NCI-H1694 treated with DMSO at 0.1 percent for 48 hours (cell line): ENCODE data around the gene GNB3.

Source experiments
- DNase-seq: peaks from one replicate; lab custom pipeline; 2025; lab: John Stamatoyannopoulos, UW

Gene GNB3

GRCh38 chr12:6840761-6841515, at the start of gene GNB3:
Gene GNB3 (plus strand): TSS chr12:6840925. CDS start chr12:6841288, 363 bp downstream.
- no peak for DNase-seq

GRCh38 chr12:6791931-6792520, 48.7 kb upstream of the GNB3 start:
- no peak for DNase-seq

- DNase-seq: peak; percentile 26
Observed at GRCh38 chr12:6792522-6793201, 48.1 kb upstream of the GNB3 start.

GRCh38 chr12:6795088-6795487, 45.6 kb upstream of the GNB3 start:
- DNase-seq: no peak

- no peak for DNase-seq
Observed at GRCh38 chr12:6796576-6796975, 44.1 kb upstream of the GNB3 start.

GRCh38 chr12:6799147-6799546, 41.6 kb upstream of the GNB3 start:
- DNase-seq: no peak

- no peak for DNase-seq
Observed at GRCh38 chr12:6807170-6807569, 33.6 kb upstream of the GNB3 start.

GRCh38 chr12:6809056-6809455, 31.7 kb upstream of the GNB3 start:
- DNase-seq: no peak

- no peak for DNase-seq
Observed at GRCh38 chr12:6810758-6811157, 30.0 kb upstream of the GNB3 start.

- no peak for DNase-seq
Observed at GRCh38 chr12:6813363-6813762, 27.4 kb upstream of the GNB3 start.

GRCh38 chr12:6816598-6816997, 24.1 kb upstream of the GNB3 start:
- no peak for DNase-seq

- DNase-seq: no peak
Observed at GRCh38 chr12:6817098-6817497, 23.6 kb upstream of the GNB3 start.

- DNase-seq: no peak
Observed at GRCh38 chr12:6817662-6818157, 23.0 kb upstream of the GNB3 start.

- DNase-seq: no peak
Observed at GRCh38 chr12:6818222-6818621, 22.5 kb upstream of the GNB3 start.

GRCh38 chr12:6818645-6819044, 22.1 kb upstream of the GNB3 start:
- no peak for DNase-seq

- no peak for DNase-seq
Observed at GRCh38 chr12:6819106-6820030, 21.4 kb upstream of the GNB3 start.

GRCh38 chr12:6820166-6820565, 20.6 kb upstream of the GNB3 start:
- DNase-seq: no peak

- peak; percentile 59 for DNase-seq
Observed at GRCh38 chr12:6821591-6822425, 18.9 kb upstream of the GNB3 start, which contains the start of gene GPR162. Gene GPR162 (plus strand): TSS chr12:6821821. CDS start chr12:6823899, 2,078 bp downstream.

GRCh38 chr12:6822426-6823135, 18.1 kb upstream of the GNB3 start:
- DNase-seq: no peak
